HG02970 (cell line): Measurements from ENCODE around the gene IRAK2.
A peak's percentile ranks its signal among the peaks of the same experiment; 100 is the strongest.

ENCODE experiments used
- ATAC-seq: cut with Tn5 transposase; IDR thresholded peaks from one replicate; pipeline ENCODE4 v1.9.1; 2021; ENCODE audit warnings: mild to moderate bottlenecking, moderate library complexity, moderate number of reproducible peaks; ENCODE audit not compliant: unreplicated experiment, low FRiP score

The IRAK2 gene

DNA sequence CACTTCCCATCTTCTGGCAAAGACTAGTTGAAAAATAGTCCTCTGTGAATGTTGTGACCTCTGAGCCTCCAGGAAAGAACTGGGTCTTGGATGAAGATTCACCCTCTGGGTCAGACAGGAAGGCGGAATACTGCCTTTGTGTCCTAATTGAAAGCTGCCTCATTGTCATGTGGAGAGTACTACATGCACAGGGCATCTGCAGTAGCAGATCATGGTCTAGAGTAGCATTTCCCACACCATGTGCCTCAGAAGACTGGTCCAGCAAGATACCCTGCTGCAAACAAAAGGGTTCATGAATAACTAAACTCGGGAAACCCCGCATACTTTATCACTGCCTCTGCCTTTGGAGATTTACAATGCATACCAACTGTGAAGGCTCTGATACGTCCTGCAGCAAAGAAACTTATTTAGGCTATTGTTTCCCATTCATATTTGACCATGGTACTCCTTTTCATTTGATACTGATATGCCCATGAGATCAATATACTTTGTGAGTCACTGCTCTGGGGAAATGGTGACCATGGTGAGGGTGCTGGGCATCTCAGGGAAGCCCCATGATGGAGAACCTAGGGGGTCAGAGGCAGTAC lies 22.7 kb downstream of the IRAK2 start:
- no peak for ATAC-seq

DNA sequence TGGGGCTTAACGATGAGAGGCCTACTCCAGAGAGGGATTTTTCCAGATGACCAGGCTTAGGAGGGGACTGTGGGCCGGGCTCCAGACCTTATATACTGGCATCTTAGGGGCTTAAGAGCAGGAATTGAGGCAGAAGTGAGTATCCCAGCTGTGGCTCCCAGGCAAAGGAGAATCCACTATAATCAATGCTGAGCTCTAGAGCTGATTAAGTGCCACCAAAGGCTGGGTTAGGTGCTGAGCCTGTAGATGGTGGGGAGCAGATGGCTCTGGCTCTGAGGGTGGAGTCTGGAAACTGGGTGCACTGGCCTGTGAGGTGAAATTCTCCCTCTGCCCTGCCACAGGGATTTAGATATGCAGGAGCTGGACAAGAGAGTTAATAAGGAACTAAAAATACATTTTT lies 23.2 kb downstream of the IRAK2 start:
- ATAC-seq: no peak

DNA sequence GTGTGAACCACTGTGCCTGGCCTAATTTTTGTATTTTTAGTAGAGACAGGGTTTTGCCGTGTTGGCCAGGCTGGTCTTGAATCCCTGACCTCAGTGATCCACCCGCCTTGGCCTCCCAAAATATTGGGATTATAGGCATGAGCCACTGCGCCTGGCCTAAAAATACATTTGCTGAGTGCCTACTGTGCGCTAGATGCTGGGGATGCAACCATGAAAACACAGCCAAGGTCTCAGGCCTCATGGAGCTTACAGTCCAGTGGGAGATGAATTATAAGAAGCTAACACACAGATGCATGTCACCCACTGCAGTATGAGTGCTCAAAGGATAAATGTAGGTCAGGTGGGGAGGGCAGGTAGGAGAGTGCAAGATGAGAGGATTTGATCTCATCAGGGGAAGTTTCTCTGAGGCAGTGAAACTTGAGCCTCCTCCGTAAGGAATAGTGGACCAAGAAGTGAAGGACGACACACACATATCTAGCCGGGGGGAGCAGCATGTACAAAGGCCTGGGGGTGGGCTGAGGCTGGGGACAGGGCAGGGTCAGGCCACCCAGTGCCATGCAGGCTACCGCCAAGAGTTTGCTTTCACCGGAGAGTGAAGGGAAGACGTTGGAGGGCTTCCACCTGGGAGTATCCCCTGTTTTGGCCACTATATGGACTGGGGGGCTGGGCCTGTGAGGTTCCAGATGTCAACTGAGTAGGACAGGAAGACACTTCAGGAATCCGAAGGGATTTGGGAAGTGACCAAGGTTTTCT lies 24.3 kb downstream of the IRAK2 start:
- no peak for ATAC-seq

DNA sequence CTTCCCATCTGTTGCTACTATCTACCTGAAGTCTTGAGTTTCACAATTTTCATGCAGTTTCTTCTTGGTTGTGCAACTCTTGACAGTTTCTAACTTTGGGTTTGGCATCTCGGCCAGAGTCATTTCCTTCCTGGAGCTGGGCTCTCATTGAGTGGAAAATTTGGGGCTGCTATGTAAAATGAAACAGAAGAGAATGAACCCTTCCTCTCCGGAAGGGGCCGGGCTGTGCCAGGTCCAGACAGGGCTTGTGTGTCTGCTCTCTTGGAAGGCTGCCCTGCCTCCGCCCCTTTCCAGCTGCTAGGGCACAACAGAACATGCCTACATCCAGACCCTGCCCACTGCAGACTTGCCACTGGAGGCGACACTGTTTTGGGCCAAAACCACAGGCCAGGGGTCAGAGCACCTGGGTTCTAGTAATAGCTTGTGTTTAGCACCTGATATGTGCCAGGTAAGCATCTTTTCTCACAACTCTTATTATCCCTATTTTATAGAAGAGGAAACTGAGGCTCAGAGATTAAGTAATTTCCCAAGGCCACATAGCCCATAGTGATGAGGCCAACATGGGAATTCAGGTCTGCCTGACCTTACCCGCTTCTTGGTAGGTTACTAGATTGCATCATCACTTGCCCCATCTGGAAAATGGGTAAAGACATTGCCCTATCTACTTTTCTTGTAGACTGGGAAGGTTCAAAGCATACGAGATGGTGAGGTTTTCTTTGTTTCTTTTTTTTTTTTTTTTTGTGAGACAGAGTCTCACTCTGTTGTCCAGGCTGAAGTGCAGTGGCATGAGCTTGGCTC lies 25.0 kb downstream of the IRAK2 start:
- no peak for ATAC-seq

DNA sequence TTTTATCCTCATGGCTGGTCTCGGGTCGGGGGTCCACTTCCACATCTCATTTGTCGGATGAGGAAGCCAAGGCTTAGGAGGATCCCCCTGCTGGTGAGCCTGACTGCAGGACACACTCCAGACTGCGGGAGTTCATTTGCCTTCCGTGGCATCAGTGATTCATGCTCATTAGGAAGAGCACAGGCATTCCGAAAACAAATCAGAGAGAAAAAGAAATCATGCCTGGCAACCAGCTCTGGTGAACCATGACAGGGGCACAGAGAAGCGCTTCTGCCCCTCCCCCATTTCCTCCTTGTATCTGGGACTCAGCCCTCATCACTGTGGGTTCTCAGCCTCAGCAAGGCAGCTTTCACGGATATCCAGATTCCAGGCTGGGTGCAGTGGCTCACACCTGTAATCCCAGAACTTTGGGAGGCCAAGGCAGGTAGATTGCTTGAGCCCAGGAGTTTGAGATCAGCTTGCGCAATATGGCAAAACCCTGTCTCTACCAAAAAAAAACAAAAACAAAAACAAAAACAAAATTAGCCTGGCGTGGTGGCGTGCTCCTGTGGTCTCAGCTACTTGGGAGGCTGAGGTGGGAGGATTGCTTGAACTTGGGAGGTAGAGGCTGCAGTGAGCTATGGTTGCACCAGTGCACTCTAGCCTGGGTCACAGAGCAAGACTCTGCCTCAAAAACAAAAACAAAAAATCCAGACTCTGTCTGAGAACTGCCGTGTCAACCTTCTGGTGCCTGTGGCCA lies 28.4 kb downstream of the IRAK2 start:
- no peak for ATAC-seq

DNA sequence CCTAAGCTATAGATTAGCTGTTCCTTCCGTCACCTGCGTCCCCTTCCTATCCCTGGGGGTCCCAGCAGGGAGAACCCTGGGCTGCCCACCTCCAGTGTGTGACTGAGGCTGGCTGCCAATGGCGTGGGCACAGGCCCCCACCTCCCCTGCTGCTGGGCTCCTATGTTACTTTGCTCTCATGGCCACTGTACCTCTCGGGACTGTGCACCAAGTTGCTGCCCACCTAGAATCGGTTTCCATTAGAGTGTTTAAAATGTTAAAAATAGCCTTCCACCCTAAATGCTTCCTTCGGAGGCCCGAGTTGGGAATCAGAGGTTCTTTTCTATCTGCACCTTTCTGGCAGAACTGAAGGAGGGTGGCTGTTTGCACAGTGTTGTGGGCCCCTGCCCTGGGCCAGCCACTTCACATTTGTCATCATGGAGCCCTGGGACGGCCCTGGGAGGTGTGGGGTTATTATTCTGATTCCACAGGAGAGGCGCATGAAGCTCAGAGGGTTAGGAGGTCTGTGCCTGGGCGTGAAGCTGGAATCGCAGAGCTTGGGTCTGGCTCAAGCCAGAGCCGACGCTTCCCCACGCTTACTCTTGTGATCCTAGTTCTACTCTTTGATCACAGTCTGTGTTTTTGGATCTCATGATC lies 29.1 kb downstream of the IRAK2 start:
- no peak for ATAC-seq

DNA sequence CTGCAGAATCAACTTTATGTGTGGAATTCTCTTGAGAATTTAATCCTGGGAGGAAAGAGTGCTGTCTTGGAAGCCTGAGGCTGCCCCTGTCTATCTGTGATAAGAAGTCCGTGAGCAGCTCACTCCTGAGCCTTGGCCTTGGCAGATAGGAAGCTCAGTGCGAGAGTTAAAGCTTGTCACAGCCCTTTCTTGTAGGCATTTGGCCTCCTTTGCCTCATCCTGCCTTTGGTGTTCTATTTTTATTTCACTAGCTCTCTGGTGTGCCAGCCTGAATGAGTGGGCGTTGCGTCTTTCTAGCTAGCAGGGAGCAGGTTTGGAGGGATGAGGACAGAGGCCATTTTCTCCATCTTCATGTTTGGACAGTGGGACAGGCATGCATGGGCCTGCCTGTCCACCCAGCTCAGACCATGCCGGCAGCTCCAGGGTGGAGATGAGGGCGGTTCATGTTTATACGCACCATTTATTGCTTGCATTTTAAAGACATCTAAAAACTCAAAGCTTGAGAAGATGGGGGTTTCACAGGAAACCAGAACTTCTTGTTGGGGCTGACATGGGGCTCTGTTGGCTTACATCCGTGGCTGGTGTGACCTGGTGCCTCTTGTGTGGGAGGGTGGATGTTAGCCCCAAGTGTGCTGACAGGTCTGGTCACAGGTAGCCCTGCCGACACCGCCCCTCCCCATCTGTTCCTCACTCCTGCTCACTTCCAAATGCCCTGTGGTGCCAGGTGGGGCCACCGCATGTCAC lies 29.8 kb downstream of the IRAK2 start:
- no peak for ATAC-seq

DNA sequence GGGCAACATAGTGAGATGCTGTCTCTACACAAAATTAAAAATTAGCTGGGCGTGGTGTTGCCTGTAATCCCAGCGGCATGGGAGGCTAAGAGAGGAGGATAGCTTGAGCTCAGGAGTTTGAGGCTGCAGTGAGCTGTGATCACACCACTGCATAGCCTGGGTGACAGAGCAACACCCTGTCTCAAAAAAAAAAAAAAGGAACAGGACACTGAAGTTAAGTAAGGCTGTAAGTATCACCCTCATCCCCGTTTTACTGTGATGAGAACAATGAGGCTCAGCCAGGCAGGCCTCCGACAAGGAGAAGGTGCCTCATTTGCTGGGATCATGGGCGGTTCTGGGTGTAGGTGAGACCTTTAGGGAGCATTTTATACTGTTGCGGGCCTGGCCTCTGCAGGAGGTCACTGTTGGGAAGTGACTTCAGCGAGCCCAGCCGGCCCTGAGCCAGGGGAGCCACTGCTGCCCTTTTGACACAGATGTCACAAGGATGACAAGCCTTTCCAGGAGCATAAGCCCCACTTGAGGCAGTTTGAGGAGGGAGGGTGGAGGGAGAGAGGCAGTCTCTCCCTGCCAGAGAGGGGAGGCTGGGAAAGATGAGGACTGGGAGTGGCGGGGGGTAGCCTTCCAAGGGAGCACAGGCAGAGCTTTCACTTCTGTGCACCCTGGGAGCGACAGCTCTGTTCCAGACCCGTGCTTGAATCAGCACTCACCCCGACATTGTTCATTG lies 30.8 kb downstream of the IRAK2 start:
- ATAC-seq: no peak

DNA sequence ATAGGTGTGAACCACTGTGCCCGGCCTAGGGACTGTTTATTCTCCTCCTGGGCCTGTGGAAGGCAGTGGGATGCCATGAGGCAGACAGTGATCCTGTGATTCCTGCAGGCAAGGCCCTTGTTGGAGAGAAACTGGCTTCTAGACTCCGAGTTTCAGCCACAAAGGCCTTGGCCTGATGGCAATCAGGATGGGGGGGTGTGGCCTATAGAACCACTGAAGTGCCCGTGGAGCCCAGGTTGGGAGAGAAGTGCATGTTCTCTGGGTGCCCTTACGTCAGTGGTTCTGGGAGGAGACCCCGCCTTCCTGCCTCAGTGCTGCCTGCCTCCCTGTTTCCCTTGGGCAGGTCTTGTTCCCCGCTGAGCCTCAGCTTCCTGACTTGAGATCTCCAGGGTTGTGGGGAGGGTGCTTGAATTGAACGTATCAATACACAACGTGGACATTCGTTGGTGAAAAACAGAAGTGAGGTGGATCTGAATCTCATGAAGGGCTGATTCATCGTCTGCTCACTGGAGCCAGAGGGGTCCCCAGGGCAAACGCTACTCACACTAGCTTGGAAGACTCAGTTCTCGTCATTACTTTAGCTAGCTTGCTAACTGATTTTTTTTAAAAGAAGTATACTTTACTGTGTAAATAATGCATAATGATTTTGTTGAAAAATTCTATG lies 31.8 kb downstream of the IRAK2 start:
- ATAC-seq: no peak

DNA sequence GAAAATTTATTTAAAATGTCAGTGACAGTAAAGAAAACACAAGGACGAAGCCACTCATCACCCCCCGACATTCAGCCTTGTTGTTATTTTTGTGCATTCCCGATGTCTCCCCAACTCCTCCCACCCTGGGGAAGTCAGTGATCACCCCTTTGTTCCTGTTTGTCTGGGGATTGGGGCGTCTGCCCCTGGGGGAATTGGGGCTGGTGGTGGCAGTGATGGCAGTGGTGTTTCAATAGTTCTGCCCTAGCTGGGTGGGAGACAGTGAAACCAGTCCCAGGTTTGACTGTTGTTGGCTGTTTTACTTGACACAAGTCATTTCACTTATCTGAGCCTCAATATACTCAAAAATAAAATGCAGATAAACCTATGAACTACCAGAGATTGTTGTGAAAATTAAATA lies 33.5 kb downstream of the IRAK2 start:
- no peak for ATAC-seq

DNA sequence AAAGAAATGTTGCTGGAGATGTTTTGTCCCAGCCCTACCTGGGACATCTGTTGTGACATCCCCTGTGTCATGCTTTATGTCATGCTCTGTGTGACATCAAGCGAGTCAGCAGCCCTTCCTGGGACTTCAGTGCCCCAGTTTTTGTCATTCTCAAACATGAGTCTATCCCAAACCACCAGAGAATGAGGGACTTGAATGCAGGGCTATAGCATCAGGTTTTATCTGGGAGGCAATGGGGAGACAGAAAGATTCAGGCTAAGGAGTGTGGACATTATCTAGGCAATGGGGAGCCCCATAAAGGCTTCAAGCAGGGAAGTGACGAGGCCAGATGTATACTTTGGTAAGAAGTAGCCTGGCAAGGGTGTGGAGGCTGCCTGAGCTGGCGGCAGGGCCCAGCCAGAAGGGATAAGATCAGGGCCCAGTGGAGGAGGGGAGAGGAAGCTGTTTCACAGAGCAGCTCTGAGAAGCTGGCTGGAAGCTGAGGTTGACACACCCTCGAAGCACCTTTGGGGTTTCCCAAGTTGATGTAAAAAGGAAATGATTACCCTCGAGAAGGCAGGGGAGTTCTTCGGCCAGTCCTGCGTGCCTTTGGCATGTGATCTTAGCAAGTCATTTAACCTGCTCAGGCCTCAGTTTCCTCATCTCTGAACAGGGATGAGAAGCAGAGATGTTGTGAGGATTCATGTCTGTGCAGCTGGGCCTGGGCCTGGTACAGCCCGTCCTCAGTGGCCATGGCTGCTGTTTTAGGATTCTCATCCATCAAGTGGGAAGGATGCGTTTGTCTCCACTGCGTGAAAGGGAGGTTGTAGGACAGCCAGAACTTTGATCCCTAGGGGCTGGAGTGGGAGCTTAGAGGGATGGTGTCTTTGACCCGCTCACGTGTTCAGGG lies 34.3 kb downstream of the IRAK2 start:
- ATAC-seq: peak; percentile 69

DNA sequence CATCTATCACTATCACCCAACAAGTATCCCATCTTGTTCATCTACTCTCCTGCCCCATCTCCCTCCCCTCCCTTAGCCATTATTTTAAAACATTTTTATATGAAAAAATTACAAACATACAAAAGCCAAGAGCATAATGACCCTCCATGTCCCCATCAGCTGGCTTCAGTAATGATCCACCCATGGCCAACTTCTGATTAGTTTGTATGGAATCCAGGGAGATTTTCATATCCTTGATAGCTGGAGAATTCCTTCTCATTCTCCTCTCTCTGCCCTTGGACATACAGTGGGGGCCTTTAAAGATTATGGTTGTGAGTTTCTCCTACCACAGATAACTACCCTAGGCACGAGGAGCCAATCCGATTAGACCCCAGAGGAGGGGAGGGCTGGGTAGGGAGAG lies 40.2 kb downstream of the IRAK2 start:
- ATAC-seq: no peak

DNA sequence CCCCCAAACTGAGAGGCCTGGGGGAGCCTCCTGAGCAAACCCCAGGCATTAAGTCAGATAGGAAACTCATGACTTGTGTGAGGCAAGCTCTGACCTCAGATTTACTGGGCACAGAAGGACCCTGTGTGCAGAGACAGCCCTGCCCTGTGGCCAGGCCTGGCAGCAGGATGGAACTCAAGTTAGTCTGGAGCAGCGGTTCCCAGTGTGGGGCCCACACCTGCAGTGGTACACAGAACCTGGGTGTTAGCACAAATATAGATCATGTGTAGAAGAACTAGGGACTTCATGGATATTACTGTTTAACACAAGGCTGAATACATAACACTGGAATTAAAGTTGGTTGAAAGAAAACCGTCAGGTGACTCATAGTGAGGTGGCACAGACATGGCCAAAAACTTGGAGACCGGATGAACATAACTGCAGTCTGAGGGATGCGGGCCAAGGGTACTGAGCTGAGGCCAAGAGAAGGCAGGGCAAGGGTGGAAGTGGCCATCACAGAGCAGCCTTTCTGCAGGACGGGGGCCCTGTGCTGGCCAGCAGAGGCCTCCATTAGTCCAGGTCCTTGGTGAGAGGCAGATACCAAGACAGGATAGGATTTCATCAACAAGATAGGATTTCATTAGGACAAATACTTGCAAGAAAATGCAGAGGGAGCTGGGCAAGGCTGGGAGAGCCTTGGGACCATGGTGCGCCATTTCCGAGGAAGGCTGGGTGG lies 40.9 kb downstream of the IRAK2 start:
- no peak for ATAC-seq

DNA sequence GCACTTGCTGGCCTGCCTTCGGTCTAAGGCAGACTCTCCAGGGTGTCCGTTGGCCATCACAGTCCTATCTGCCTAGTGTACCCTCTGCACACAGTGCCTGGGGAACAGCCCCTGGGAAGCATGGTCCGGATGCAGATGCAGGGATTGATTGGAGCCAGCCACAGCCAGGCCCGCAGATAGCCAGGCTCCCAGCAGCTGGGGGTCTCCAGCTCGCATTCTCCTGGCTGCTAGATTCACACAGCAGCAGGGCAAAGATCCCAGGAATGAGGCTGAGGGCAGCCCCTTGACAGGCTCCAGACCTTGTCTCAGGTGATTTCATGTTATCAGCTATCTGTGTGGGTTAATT lies 41.4 kb downstream of the IRAK2 start:
- ATAC-seq: no peak

DNA sequence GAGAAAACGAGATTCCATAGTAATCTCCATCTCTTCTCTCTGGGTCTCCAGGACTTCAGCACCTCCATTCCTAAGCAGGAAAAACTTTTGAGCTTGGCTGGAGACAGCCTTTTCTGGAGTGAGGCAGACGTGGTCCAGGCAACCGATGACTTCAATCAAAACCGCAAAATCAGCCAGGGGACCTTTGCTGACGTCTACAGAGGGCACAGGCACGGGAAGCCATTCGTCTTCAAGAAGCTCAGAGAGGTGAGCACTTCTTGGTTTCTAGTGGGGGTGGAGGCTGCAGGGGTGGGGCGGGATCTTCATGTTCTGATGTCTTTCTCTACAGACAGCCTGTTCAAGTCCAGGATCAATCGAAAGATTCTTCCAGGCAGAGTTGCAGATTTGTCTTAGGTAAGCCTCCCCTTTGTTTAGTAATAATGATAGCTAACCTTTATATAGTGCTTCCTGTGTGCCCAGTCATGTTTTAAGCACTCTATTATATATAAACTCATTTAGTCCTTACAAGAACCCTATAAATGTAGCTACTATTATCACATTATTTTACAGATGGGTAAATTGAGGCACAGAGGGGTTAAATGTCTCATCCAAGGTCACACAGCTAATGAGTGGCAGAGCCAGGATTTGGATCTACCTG lies 48.6 kb downstream of the IRAK2 start:
- ATAC-seq: no peak

DNA sequence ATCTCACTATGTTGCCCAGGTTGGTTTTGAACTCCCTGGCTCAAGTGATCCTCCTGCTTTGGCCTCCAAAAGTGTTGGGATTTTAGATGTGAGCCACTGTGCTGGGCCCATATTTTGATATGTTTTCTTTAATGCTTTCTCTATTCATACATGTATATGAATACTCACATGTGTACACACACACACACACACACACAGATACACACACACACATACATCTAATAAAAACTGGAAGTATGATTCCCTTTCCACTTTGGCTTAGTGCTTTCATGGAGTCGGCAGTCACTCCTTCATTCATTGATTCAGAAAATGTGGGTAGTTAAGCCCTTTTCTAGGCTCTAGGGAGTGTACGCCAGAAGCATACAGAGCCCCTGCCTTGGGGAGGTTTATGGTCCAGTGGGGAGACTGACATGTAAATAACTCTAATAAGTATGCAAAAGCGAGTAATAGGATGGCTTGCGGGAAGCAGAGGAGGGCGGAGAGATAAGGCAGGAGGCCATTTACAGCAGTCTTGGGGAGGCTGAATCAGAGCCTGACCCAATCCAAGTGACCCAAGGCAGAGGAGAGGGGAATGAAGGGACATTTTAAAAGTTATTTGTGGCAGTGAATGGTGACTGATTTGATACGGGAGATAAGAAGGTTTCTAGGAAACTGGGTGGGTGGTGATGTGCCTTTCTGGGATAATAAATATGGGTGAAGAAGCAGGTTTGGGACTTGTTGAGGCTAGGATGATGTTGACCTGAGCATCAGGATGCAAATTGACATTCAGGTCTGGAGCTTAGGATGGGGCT lies 51.1 kb downstream of the IRAK2 start:
- ATAC-seq: no peak
